GM18517 (cell line): ENCODE measurements around the gene FAM240A.
"Not testable (repeated sequence)": the region's sequence is repeated elsewhere in the genome, so short reads cannot be mapped to it uniquely, and the experiment has no call there.

Experiments used
- ATAC-seq: cut with Tn5 transposase; IDR thresholded peaks from one replicate; pipeline ENCODE4 v1.9.1; 2021; ENCODE audit warnings: mild to moderate bottlenecking, moderate library complexity; ENCODE audit not compliant: unreplicated experiment

Gene FAM240A

DNA sequence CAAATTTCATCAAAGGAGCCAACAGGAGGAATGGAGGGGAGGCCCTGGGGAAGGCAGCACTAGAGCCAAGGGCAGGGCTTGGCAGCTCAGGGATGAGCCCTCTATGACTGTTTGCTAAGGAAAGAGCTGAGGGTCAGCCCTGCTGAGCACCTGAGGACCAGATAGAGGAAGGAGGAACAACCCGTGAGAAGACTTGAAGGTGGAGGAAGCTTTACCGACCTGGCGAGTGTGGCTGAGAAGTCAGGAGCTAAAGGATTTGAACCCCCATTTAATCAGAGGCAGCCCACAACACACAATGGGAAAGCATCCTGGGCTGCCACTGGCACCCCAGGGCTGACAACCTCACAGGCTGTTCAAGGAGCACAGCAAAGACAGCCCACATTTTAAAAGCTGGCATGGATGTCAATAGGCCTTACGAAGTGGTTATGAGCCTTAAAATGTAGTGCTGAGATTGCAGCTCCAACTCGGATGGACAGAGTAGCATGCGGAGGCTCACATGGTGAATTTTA lies 25.5 kb upstream of the FAM240A start:
- ATAC-seq = no peak

DNA sequence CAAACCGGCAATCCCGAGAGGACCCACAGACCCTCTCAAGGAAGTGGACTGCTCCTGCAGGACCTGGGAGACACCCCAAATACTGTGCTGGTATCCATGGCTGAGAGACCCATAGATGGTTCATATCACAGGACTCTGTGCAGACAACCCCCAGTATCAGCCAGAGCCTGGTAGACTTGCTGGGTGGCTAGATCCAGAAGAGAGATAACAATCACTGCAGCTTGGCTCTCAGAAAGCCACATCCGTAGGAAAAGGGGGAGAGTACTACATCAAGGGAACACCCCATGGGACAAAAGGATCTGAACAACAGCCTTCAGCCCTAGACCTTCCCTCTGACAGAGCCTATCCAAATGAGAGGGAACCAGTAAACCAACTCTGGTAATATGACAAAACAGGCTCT lies 25.1 kb upstream of the FAM240A start:
- ATAC-seq = not testable (repeated sequence)

DNA sequence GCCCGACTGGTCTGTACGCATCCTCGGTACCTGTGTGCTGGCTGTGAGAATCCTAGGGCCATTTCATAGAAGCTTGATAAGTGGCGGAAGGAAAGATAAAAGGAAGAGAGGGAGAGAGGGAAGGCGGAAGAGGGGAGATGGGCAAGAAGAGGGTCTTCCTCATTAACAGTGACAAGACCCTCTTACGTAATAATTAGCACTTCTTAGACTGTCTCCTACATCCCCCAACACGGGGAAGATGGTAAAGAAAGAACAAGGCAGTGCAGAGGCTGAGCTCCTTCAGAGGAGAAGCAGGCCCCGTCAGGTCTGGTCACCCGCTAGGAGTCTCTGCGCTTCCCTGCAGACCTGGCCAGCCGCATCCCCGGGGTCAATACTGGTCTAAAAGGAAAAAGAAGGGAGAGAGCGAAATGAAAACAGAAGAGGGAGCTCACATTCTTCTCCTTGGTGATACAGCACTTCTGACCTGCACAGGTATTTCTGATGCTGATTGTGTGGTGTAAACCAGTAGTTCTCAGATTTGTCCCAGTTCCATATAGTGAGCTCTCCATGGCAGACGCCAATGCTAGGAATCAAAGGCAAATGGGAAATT lies 19.0 kb upstream of the FAM240A start:
- ATAC-seq = no peak

DNA sequence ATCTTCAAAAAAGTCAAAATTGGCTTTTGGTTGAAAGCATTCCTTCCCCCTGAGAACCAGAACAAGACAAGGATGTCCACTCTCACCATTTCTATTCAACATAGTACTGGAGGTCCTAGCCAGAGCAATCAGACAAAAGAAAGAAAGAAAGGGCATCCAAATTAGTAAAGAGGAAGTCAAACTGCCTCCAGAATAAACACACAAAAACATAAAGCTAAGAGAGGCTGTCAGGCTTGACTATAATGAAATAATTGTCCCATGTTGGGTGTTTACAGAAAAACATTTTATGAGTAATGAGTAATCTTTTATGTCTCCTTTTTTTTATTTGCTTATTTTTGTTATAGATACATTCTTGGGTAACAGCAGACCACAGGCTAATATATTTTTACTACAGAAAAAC lies 18.3 kb upstream of the FAM240A start:
- ATAC-seq = no peak

- no peak for ATAC-seq
Measured at GRCh38 chr3:46594723-46595122, 17.6 kb upstream of the FAM240A start.

- no peak for ATAC-seq
Measured at GRCh38 chr3:46595819-46596314, 16.5 kb upstream of the FAM240A start.

DNA sequence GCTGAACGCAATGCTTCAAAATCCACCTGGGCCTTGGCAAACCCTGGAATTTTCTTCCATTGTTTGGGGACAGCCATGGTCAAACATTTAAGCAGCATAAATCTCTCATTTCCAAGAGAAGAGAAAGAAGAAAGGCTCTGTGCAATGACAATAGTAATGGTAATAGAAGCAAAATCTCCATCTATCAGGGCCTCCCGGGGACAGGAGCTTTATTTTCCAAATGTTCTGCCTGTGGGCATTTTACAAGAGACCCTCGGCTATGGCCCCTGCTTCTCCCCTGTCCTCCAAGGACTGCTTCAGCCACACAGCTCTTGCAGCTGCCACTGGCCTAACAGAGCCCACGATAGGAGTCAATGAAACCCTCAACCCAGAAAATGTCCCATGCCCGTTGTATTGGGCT lies 12.7 kb upstream of the FAM240A start:
- no peak for ATAC-seq

- no peak for ATAC-seq
Measured at GRCh38 chr3:46603446-46604046, 8.8 kb upstream of the FAM240A start.

- ATAC-seq = no peak
Measured at GRCh38 chr3:46604127-46604526, 8.2 kb upstream of the FAM240A start.

DNA sequence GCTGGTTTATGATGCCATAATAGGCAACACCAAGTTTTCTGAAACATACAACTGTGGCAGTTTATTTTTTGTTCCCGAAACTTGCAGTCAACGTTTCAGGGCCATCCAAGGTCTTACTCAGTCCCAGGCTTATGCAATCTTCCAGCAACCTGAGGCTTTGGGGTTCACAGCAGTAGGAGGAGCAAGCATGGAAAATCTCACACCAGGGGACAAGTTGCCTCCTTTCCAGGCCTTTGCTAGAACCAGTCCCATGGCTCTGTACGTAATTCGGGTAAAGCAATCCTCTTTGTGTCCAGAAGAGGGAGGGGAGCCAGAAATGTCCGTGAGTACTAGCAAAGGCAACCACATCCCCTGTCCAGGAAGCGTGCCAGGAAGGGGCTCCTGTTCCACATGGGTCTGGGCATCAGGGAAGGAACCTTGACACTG lies 4.7 kb upstream of the FAM240A start:
- no peak for ATAC-seq

DNA sequence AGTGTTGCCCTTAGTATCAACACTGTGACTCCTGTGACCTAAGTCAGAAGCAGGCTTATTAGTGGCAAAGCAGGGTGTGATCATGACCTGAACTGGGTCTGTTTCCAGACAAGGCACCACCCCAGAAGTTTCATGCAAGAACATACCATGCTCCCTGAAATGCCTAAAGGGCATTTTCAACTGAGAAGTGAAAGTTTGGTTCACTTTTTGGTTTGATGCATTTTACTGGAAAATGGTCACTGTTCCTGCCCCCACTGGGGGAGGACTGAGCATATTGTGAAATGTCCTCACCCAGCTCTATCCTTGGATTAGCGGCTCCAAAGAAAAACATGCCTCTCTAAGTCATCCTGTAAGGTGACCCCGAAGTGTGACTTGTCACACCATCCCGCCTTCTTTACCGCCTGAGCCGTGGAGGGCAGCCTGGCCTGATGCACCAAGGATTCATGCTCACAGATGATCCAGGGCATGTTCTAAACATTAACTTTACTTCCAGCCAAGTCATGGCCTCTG lies 3.1 kb upstream of the FAM240A start:
- ATAC-seq = no peak

GRCh38 chr3:46609944-46610722 lies 2.2 kb upstream of the FAM240A start:
- ATAC-seq = no peak

GRCh38 chr3:46613313-46614005 lies 1.1 kb downstream of the FAM240A start:
- no peak for ATAC-seq

DNA sequence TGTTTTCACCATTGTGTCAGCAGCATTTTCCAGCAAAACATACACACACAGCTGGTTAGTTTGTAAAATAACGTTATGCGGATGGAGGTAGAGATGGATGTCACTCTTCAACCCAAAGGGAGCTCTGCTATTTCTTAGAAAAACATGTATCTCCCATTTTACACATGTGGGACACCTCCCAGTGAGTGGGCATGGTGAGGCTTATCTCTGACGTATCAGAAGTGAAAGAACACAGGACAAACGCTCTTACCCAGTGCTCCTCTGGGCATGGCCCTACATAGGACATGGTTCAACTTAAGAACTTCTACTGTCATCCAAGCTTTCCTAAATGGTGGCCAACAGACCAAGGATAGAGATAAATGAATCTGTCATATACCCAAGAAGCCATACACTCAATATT lies 2.1 kb downstream of the FAM240A start:
- ATAC-seq = no peak

- no peak for ATAC-seq
Measured at GRCh38 chr3:46615050-46615775, 2.9 kb downstream of the FAM240A start.

- no peak for ATAC-seq
Measured at GRCh38 chr3:46615976-46616375, 3.7 kb downstream of the FAM240A start.

- ATAC-seq = no peak
Measured at GRCh38 chr3:46617941-46618340, 5.6 kb downstream of the FAM240A start.

GRCh38 chr3:46619845-46620778 lies 7.8 kb downstream of the FAM240A start:
- no peak for ATAC-seq

- ATAC-seq = no peak
Measured at GRCh38 chr3:46624533-46624932, 12.2 kb downstream of the FAM240A start.
